HG03025 (cell line): ENCODE data around the gene KCNE3.
"Not testable (repeated sequence)": the region's sequence is repeated elsewhere in the genome, so short reads cannot be mapped to it uniquely, and the experiment has no call there.

Source experiments
- ATAC-seq: cut with Tn5 transposase; IDR thresholded peaks from one replicate; pipeline ENCODE4 v1.9.1; 2021; ENCODE audit warnings: mild to moderate bottlenecking, moderate library complexity; ENCODE audit not compliant: unreplicated experiment, low FRiP score

KCNE3 gene

GRCh38 chr11:74444173-74444826 is 23.0 kb downstream of the KCNE3 start:
- no peak for ATAC-seq

DNA sequence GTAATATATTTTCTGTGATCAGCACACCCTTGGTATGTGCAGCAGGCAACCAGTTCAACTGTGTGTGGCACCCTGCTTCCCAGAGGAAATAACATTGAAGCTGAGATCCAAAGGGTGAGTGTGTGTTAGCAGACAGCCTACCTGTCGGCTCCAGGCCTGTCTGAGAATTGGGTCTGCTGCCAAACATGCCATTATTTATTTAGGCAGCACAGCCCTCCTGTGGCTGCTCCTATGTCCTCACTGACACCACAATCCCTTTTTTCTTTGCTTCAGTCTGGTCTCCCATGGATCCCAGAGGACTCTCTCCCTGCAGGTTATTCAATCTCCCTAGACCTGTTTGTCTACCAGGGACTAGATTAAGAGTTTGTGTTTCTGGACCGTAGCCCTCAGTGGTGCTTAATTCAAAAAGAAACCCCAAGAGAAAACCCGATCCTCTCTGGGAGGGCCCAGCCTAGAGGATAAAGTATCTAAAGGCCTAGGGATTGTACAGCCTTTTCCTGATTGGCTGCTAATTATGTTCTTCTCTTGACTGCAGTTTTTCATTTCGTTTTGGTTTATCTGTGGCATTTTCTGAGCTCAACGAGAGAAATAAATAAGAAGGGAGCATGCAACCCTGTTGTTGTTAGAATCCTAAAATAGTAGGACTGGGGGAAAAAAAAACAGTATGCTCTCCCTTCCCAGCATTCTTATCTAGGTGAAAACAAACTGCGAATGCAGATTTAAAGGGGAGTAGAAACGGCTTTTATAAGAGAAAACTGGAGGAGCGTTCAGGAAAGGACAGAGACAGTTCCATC is 24.1 kb downstream of the KCNE3 start:
- no peak for ATAC-seq

GRCh38 chr11:74442636-74443035 is 24.7 kb downstream of the KCNE3 start:
- ATAC-seq, result no peak

GRCh38 chr11:74438681-74439080 is 28.7 kb downstream of the KCNE3 start:
- ATAC-seq, result no peak

GRCh38 chr11:74437441-74438042 is 29.8 kb downstream of the KCNE3 start:
- ATAC-seq, result no peak

DNA sequence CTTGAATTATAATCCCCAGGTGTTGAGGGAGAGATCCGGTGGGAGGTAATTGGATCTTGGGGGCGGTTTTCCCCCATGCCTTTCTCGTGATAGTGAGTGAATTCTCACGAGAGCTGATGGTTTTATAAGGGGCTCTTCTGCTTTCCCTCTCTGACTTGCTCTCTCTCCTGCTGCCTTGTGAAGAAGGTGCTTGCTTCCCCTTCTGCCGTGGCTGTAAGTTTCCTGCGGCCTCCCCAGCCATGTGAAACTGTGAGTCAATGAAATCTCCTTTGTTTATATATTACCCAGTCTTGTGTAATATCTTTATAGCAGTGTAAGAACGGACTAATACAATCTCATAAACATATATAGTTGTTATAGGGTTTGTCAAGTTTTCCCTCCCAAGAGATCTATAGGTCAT is 32.8 kb downstream of the KCNE3 start:
- no peak for ATAC-seq

DNA sequence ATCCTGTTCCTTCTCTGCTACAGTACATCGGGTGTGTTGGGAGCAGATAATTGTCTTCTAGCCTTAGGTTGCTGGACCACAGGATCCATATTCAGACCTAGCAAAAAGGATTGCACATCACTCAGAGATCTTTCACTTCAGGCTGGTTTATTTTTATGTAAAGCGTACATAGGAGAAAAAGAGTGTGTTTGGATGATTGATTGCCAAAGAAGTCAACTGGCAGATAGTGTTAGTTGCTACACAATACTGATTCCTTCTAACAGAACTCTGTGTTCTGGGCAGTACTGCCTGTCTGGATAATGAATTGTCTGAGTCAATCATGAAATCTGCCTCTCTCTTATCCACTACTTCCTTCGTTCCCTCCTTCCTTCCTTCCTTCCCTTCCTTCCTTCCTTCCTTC is 38.1 kb downstream of the KCNE3 start:
- no peak for ATAC-seq

- ATAC-seq, result no peak
Observed at GRCh38 chr11:74427384-74427886, 39.9 kb downstream of the KCNE3 start.

GRCh38 chr11:74425100-74425499 is 42.2 kb downstream of the KCNE3 start:
- ATAC-seq, result no peak

DNA sequence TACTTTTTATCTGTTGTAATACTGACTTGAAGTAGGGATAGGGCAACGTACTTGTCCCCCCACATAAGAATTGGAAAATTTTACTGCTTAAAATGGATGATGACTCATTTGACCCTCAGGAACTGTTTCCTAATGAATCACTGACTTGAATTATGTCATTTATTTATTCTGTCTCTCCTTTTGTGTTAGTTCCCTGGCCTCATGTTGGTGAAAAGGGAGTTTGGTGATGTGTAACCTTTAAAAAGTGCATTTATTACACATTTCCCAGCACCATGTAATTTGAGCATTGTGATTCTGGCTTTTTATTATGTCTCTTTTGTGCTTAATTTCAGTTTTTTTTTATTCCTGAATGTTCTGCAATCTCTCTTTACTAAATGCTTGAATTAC is 48.8 kb downstream of the KCNE3 start:
- ATAC-seq, result no peak

DNA sequence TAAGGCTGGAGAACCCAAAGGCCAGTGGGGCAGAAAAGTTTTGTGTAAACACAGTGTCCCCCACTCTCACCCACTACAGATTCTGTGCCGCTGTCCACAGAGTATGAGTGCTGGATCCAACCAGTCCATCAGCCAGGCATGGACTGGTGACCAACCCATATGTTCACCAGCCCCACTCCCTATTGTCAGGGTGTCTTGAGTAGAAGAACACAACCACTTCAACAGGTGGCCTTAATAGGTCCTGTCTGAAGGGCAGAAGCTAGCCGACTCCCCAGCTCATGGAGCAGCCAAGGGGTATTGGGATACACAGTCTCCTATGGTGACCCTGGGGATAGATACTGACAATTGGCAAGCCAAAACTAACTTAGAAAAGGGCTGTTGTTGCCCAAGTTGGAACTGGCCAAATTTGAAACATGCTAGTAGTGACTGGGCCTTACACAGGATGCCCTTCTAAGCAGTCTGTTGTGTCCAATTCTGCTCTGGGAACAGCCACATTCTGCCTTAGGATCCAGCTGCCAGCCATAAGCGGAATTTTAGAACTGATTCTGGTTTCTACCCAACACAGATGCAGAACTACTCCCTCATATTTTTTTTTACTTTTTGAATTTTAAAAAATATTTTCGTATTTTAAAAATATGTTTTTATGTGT is 49.4 kb downstream of the KCNE3 start:
- ATAC-seq, result no peak

DNA sequence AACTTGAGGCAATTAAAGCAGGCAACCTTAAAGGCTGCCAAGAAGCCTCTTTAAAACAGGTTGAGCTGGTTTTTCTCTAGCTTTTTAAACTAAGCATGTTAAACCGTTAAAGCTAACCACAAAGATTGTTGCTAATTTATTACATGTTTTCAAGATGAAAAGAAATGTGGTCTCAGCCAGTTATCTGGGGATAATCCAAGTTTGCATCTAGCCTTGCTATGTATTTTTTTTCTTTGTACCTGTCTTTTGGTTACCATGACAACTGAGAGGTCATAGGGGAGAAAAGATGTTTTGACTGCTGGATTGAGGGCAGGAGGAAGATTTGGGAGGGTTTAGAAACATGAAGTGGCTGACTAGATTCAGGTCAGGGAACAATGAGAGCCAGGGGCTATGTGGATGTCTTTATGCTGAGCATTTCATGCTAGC is 50.0 kb downstream of the KCNE3 start:
- ATAC-seq, result no peak

DNA sequence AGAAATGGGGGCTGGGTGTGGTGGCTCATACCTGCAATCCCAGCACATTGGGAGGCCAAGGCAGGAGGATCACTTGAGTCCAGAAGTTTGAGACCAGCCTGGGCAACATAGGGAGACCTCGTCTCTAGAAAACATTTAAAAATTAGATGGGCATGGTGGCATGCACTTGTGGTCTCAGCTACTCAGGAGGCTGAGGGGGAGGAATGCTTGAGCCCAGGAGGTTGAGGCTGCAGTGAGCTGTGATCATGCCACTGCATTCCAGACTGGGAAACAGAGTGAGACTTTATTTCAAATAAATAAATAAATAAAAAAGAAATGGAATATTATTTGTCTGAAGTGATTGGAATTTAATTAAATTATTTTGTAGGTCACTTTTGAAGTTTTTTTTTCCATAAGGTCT is 50.4 kb downstream of the KCNE3 start:
- not testable (repeated sequence) for ATAC-seq

- ATAC-seq, result no peak
Observed at GRCh38 chr11:74412733-74413359, 54.5 kb downstream of the KCNE3 start.

DNA sequence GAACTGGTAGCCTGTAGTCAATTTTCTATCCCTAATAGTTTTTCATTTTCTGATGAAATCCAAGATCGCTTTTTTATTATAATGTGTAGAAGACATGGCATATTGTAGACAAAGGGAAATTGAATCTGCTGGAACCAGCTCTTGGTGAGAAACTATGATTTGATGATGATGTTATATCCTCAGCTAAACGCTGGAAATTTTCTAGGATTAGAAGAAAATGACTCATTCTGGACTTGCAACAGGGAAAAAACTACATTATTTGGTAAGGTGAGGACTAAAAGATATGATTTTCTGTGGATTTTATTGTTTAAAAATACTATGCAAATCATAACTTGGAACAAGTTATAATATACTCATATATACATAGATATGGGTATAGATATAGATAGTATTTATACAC is 55.0 kb downstream of the KCNE3 start:
- no peak for ATAC-seq

DNA sequence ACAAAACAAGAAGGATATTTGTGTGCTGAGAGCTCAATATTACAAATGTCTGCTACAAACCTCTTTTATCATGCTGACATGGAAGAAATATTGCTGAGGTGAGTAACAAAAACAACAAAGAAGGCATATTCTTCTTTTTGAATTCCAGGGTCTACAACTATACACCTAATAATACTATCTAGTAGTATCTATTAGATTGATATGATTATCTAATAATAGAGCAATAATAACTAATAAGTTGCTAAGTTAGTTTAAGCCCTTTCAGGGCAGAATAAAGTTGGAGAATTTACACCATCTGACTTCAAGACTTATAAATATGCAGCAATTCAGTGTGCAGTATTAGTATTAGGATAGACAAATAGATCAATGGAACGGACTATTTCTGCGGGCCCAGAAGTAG is 57.7 kb downstream of the KCNE3 start:
- ATAC-seq, result no peak
